H9 (cell line): ENCODE data around the gene RNPEPL1. TPM values are rescaled to one million over a fixed set of nuclear protein-coding genes. Genes with fewer than 3 reads are reported as not detected.

Experiments used
- DNase-seq: peaks from one replicate; pipeline ENCODE4 v3.0.0-alpha.2; 2017
- H2AFZ ChIP-seq: one replicate; pipeline ENCODE4 v1.6.1; 2013; ENCODE audit warnings: mild to moderate bottlenecking, low read length, control low read depth, moderate library complexity
- H2AK5ac ChIP-seq: 2 replicates; pipeline ENCODE4 v1.6.1; 2013; ENCODE audit warnings: low read length, control low read depth, mixed read lengths; ENCODE audit not compliant: insufficient read length
- H2BK120ac ChIP-seq: one replicate; pipeline ENCODE4 v1.6.1; 2013; ENCODE audit warnings: low read depth, mild to moderate bottlenecking, low read length, control low read depth, inconsistent platforms; ENCODE audit not compliant: poor library complexity, severe bottlenecking
- H2BK12ac ChIP-seq: 2 replicates; pipeline ENCODE4 v1.6.1; 2013; ENCODE audit warnings: low read length, control low read depth, mixed read lengths, low read depth; ENCODE audit not compliant: insufficient read length
- H2BK15ac ChIP-seq: 2 replicates; pipeline ENCODE4 v1.6.1; 2013; ENCODE audit warnings: low read depth, low read length, control low read depth
- H2BK20ac ChIP-seq: one replicate; pipeline ENCODE4 v1.6.1; 2013; ENCODE audit warnings: low read depth, mild to moderate bottlenecking, low read length, control low read depth, inconsistent platforms; ENCODE audit not compliant: poor library complexity, severe bottlenecking
- H2BK5ac ChIP-seq: 2 replicates; pipeline ENCODE4 v1.6.1; 2013; ENCODE audit warnings: low read length, control low read depth, mixed read lengths; ENCODE audit not compliant: insufficient read length
- H3K14ac ChIP-seq: 2 replicates; pipeline ENCODE4 v1.6.1; 2013; ENCODE audit warnings: low read length, control low read depth; ENCODE audit not compliant: insufficient read depth
- H3K18ac ChIP-seq: 2 replicates; pipeline ENCODE4 v1.6.1; 2013; ENCODE audit warnings: low read depth, mild to moderate bottlenecking, mixed read lengths, low read length, control low read depth; ENCODE audit not compliant: insufficient read length
- H3K23ac ChIP-seq: 2 replicates; pipeline ENCODE4 v1.6.1; 2013; ENCODE audit warnings: low read length, control low read depth, mixed read lengths, low read depth; ENCODE audit not compliant: insufficient read length
- H3K23me2 ChIP-seq: 2 replicates; pipeline ENCODE4 v1.6.1; 2013; ENCODE audit warnings: low read depth, mild to moderate bottlenecking, mixed read lengths, low read length, control low read depth; ENCODE audit not compliant: insufficient read length, poor library complexity, severe bottlenecking
- H3K27ac ChIP-seq: 2 replicates; pipeline ENCODE4 v1.5.1; 2013; ENCODE audit warnings: low read length, control low read depth, mixed read lengths, low read depth; ENCODE audit not compliant: insufficient read length
- H3K27me3 ChIP-seq: 2 replicates; pipeline ENCODE4 v1.6.1; 2013; ENCODE audit warnings: low read length, control low read depth, inconsistent platforms; ENCODE audit not compliant: insufficient read depth
- H3K4ac ChIP-seq: 2 replicates; pipeline ENCODE4 v1.6.1; 2013; ENCODE audit warnings: low read depth, mild to moderate bottlenecking, control low read depth, inconsistent platforms, low read length, moderate library complexity
- H3K4me1 ChIP-seq: 2 replicates; pipeline ENCODE4 v1.6.1; 2013; ENCODE audit warnings: low read length, control low read depth, inconsistent platforms; ENCODE audit not compliant: insufficient read depth
- H3K4me2 ChIP-seq: 2 replicates; pipeline ENCODE4 v1.6.1; 2013; ENCODE audit warnings: low read length, control low read depth, mixed read lengths; ENCODE audit not compliant: insufficient read length, insufficient read depth
- H3K56ac ChIP-seq: 2 replicates; pipeline ENCODE4 v1.6.1; 2013; ENCODE audit warnings: low read depth, mild to moderate bottlenecking, mixed read lengths, low read length, control low read depth; ENCODE audit not compliant: insufficient read length
- H3K79me1 ChIP-seq: 2 replicates; pipeline ENCODE4 v1.6.1; 2013; ENCODE audit warnings: low read depth, mild to moderate bottlenecking, moderate library complexity, low read length, control low read depth, inconsistent platforms; ENCODE audit not compliant: insufficient read depth, poor library complexity, severe bottlenecking
- H3K79me2 ChIP-seq: 2 replicates; pipeline ENCODE4 v1.6.1; 2013; ENCODE audit warnings: low read length, control low read depth, inconsistent platforms; ENCODE audit not compliant: insufficient read depth
- H3K9ac ChIP-seq: 2 replicates; pipeline ENCODE4 v1.6.1; 2013; ENCODE audit warnings: low read length, control low read depth, mixed read lengths; ENCODE audit not compliant: insufficient read length; ENCODE audit errors: extremely low read depth
- H3K9me3 ChIP-seq: one replicate; pipeline ENCODE4 v1.6.1; 2013; ENCODE audit warnings: low read depth, low read length, inconsistent platforms; ENCODE audit not compliant: control insufficient read depth
- H3T11ph ChIP-seq: one replicate; pipeline ENCODE4 v1.6.1; 2013; ENCODE audit warnings: mild to moderate bottlenecking, low read length, control low read depth, inconsistent platforms
- H4K20me1 ChIP-seq: one replicate; pipeline ENCODE4 v1.6.1; 2013; ENCODE audit not compliant: control insufficient read depth, insufficient read length, insufficient read depth
- H4K5ac ChIP-seq: 2 replicates; pipeline ENCODE4 v1.6.1; 2013; ENCODE audit warnings: low read depth, mild to moderate bottlenecking, mixed read lengths, low read length, control low read depth; ENCODE audit not compliant: insufficient read length
- H4K8ac ChIP-seq: replicated peaks from 2 replicates; pipeline ENCODE4 v1.6.1; 2013; ENCODE audit warnings: low read length, control low read depth, mixed read lengths, low read depth; ENCODE audit not compliant: insufficient read length
- H4K91ac ChIP-seq: 2 replicates; pipeline ENCODE4 v1.6.1; 2013; ENCODE audit warnings: low read depth, mild to moderate bottlenecking, moderate library complexity, mixed read lengths, low read length, control low read depth; ENCODE audit not compliant: insufficient read length
- H3K27ac Mint-ChIP-seq, 3 experiments: 2 replicates in 2 of 3; 3 replicates in 1 of 3; pipeline ENCODE4 v1.8.0; 2020 to 2021; ENCODE audit warnings: mixed read lengths in 3 of 3, mild to moderate bottlenecking in 1 of 3, moderate library complexity in 1 of 3
- H3K27me3 Mint-ChIP-seq: 2 replicates; pipeline ENCODE4 v1.8.0; 2021; ENCODE audit warnings: low read depth, mild to moderate bottlenecking, moderate library complexity, mixed read lengths
- H3K36me3 Mint-ChIP-seq, 3 experiments: 2 replicates in 2 of 3; 3 replicates in 1 of 3; pipeline ENCODE4 v1.8.0; 2020 to 2021; ENCODE audit warnings: low read depth in 3 of 3, mixed read lengths in 3 of 3; ENCODE audit not compliant: insufficient read depth in 1 of 3
- H3K4me1 Mint-ChIP-seq, 2 experiments: 2 replicates each; pipeline ENCODE4 v1.8.0; 2020; ENCODE audit warnings: mixed read lengths in 2 of 2
- H3K4me3 Mint-ChIP-seq, 2 experiments: 2 replicates in 1 of 2; 3 replicates in 1 of 2; pipeline ENCODE4 v1.8.0; 2020 to 2021; ENCODE audit warnings: mild to moderate bottlenecking in 2 of 2, mixed read lengths in 2 of 2, moderate library complexity in 1 of 2
- H3K9me3 Mint-ChIP-seq, 2 experiments: 2 replicates in 1 of 2; 3 replicates in 1 of 2; pipeline ENCODE4 v1.8.0; 2020; ENCODE audit warnings: mild to moderate bottlenecking in 2 of 2, mixed read lengths in 2 of 2, moderate library complexity in 1 of 2
- WGBS: extraction: QIAGEN DNeasy Blood & Tissue Kit; methylation state at CpG from one replicate; pipeline ENCODE4 v1.1.7; 2013; ENCODE audit warnings: missing lambda C conversion rate, low lambda C conversion rate, mixed read lengths; ENCODE audit not compliant: insufficient read length; ENCODE audit errors: extremely low coverage; 5-methylcytosine and 5-hydroxymethylcytosine counted together
- total RNA-seq: library from RNA; stranded (reverse); gene quantifications from 2 replicates; pipeline ENCODE4 v1.2.1, GENCODE V29; 2021
- TF ChIP-seq, protein P1 (sequence below): fragments of 200-600 bp; sonication (generic); conservative IDR thresholded peaks from 3 replicates; pipeline ENCODE4 v1.8.0; 2021; ENCODE audit warnings: antibody characterized with exemption, mild to moderate bottlenecking

RNPEPL1 gene
- total RNA-seq, 1 experiment from 2014 or later = 22.5 TPM

GRCh38 chr2:240586919-240587800 lies 18.9 kb downstream of the RNPEPL1 start:
- Histone ChIP-seq H2BK20ac (no peak overlapping the region), H2BK15ac (no peak overlapping the region), H3K27me3 (no peaks in the 10 kb centered on the region), H4K5ac (no peak overlapping the region), H2BK5ac (no peak overlapping the region), H3K9me3 (no peaks in the 10 kb centered on the region), H3K56ac (no peak overlapping the region), H4K8ac (no peak overlapping the region), H3K4ac (no peak overlapping the region), H3K23me2 (peaks cover 14% of the 10 kb centered on the region), H3K23ac (no peak overlapping the region), H2BK12ac (no peak overlapping the region), H3K14ac (no peak overlapping the region; the same call in 1 of the 2 replicates), H2BK120ac (no peak overlapping the region), H2AK5ac (no peak overlapping the region), H3K4me1 (peaks cover 12% of the 10 kb centered on the region), H3K4me2 (peak overlapping the region; percentile 91), H3K27ac (no peak overlapping the region), H3K79me2 (peaks cover 13% of the 10 kb centered on the region), H2AFZ (no peak overlapping the region), H3K79me1 (peaks cover 5% of the 10 kb centered on the region), H4K20me1 (no peaks in the 10 kb centered on the region), H4K91ac (no peak overlapping the region), H3K18ac (no peak overlapping the region), H3K9ac (peak overlapping the region; percentile 61), H3T11ph (no peak overlapping the region)
- peaks cover 9 to 23% (median 12%) of the 10 kb centered on the region in 3 experiments for H3K36me3 Mint-ChIP-seq
- H3K9me3 Mint-ChIP-seq = peaks cover 0 to 2% of the 10 kb centered on the region in 2 experiments; a peak in 1 of 5 replicates
- H3K4me1 Mint-ChIP-seq = peaks cover 26 to 27% of the 10 kb centered on the region in 2 experiments
- peak overlapping the region in 2 of 3 experiments; percentile 83 to 85; a peak in 2 of 7 replicates for H3K27ac Mint-ChIP-seq
- WGBS = no CpG with 5 or more reads among the region's 62 CpGs
- H3K27me3 Mint-ChIP-seq = no peaks in the 10 kb centered on the region; the same call in 1 of the 2 replicates
- DNase-seq = peak; percentile 46
- peak overlapping the region; percentile 95 to 97 for H3K4me3 Mint-ChIP-seq
- TF ChIP-seq, protein P1, sequence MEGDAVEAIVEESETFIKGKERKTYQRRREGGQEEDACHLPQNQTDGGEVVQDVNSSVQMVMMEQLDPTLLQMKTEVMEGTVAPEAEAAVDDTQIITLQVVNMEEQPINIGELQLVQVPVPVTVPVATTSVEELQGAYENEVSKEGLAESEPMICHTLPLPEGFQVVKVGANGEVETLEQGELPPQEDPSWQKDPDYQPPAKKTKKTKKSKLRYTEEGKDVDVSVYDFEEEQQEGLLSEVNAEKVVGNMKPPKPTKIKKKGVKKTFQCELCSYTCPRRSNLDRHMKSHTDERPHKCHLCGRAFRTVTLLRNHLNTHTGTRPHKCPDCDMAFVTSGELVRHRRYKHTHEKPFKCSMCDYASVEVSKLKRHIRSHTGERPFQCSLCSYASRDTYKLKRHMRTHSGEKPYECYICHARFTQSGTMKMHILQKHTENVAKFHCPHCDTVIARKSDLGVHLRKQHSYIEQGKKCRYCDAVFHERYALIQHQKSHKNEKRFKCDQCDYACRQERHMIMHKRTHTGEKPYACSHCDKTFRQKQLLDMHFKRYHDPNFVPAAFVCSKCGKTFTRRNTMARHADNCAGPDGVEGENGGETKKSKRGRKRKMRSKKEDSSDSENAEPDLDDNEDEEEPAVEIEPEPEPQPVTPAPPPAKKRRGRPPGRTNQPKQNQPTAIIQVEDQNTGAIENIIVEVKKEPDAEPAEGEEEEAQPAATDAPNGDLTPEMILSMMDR = no peak
